ENCODE measurements around the gene GRIK2.

GRIK2 gene

GRCh38 chr6:101458336-101458735 is 64.8 kb downstream of the GRIK2 start:
- no peak for DNase-seq

DNA sequence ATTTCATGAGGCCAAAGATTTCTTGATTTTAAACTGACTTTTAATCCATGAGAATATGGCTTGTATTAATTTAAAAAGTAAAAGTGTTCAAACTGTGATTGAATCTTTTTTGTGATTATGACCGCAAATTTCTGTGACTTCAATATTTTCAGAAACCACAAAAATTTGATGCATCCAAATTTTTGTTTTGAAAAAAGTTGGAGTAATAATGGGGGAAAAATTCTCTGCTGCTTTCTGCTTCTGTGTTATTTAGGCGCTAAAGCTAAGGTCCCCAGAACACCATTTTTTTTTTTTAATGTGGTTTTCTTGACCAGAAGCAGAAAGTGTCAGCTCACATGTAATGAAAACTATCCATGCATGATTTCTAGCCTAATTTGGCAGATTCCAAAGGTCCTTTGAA is 65.3 kb downstream of the GRIK2 start:
- DNase-seq = no peak

GRCh38 chr6:101462576-101462975 is 69.1 kb downstream of the GRIK2 start:
- no peak for DNase-seq

- no peak for DNase-seq
Measured at GRCh38 chr6:101465863-101466262, 72.4 kb downstream of the GRIK2 start.

DNA sequence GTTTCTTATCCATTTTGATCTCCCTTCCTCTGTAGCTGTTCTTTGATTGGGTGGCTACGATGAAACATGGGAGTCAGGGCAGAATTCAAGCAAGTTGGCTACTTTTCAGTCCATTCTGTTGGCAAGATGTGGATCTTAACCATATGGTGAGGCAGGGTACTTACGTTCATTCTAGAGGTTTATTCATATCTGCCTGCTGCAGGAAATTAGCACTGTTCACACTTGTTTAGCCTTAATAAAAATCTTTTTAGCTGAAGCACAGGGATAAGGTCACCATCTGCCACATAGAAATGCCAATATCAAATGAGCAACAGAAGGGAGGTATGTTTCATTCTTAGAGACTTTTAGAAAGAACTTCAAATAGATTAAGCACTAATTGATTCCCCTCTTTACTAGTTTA is 83.9 kb downstream of the GRIK2 start:
- no peak for DNase-seq

DNA sequence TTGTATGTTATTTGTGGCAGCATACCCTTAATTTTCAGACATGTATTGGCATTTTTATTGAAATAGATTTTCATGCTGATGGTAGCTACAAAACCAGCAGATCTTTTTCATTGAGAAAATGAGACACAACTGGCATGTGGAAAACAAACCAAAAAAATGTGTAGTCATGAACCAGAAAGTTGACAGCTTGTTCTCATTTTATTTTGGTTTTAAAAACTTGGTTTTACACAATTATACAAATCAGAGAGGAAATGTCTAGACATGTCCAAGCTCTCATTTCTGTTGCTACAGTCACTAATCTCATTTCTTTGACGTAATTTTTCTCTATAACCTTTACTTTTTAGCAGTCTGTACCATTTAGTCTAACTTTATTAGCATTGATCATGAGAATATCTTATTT is 85.4 kb downstream of the GRIK2 start:
- no peak for DNase-seq

DNA sequence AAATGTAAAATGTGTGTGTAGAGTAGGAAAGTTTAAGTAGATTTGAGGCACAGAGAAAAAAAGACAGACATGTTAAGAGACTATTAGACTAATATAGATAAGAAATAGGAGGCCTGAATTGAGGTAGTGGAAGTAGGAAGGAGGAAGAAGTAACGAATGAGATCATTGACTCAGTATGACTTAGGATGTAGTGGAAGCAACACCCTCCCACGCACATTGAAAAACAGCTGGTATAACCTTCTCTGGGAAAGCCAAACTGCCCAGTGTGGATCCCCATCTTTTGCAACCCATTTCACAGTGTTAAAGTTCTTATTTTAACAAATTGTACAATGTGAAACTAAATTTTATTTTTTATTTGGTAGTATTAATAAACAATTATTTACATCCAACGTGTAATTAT is 89.1 kb downstream of the GRIK2 start:
- DNase-seq = no peak

DNA sequence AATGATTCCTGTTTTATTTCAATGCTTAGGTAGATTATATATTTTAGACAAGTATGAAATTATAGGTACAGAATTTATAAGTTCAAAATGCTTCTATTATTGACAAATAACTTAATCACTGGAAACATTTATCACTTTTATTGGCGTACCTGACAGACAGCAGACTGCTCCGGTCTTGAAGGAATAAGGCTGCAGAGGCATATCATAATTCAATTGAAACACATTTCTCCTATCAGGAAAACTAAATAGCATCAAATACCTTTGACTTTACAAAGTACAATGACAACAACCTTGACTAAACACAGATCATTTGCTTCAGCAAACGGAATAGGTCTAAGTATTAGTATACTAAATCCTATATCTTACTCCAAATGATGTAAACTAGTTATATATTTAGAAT is 91.3 kb downstream of the GRIK2 start:
- DNase-seq = no peak

- no peak for DNase-seq
Measured at GRCh38 chr6:101486124-101486523, 92.6 kb downstream of the GRIK2 start.

DNA sequence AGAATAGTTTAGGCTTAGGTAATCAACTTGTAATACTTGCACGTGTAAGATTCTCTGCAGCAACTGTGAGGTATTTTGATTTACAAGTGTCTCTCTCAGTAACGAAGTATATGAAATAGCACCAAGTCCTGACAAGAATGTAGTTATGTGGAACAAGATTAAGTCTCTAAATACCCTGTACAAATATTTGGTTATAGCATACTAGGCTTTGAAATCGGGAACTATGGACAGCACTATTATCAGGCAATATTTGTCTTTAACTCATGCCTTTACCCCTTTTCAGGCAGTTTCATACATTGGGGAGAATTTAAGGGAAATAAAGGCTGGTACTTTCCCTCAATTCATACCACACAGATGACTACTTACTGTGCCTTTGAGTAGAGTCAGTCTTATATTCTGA is 93.2 kb downstream of the GRIK2 start:
- no peak for DNase-seq

DNA sequence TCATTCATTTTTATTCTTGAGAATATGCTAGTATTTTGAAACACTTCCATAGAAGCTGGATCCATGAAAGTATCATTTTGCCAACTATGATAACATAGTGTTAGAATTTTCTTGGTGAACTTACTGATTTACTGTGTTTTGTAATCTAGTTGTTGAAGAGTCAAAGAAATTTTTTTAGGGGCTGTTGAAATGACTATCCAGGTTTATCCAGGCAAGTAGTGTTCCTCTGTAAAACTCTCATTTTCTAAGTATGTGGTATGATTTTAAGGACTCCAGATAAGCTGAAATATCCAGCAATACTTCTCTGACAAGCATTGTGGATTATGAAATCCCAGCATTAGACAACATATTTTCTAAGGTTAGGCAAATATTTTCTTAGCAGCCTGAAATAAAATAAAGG is 95.9 kb downstream of the GRIK2 start:
- no peak for DNase-seq

- no peak for DNase-seq
Measured at GRCh38 chr6:101490857-101491256, 97.3 kb downstream of the GRIK2 start.

DNA sequence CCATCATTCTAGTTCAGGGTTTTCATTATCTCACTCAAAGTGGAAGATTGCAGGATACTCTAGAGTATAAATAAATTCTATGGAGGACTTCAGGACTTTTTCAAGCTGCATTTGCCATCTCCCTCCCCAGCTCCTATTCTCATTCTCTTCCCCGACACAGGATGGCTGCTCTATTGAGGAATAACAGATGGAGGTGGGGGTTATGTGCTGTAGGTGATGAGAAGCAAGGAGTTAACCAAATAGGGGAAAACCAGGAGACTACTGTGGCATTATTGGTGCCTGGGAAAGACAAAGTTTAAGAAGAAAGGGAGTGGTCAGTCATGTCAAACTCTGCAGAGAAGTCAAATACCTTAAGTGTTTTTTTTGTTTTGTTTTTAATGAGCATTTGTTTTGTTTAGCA is 109.3 kb downstream of the GRIK2 start:
- no peak for DNase-seq

DNA sequence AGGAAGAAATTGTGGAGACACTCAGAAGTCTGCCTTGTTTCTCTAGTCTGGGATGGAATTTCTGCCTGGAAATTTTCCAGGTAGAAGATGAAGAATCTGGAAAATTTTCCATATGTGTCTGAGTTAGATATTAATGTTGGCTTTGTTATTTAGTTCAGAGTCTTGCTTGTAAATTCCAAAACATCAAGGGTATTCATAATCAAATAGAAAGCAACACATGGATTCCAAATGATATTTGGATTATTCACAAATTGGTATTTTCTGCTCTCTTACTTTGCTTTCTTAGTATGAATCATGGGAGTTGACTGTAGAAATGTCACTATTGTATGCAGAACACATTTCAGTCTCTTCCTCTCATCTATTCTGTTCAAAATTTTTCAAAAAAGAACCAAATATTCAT is 116.0 kb downstream of the GRIK2 start:
- no peak for DNase-seq

GRCh38 chr6:101513181-101513580 is 119.7 kb downstream of the GRIK2 start:
- DNase-seq = no peak

DNA sequence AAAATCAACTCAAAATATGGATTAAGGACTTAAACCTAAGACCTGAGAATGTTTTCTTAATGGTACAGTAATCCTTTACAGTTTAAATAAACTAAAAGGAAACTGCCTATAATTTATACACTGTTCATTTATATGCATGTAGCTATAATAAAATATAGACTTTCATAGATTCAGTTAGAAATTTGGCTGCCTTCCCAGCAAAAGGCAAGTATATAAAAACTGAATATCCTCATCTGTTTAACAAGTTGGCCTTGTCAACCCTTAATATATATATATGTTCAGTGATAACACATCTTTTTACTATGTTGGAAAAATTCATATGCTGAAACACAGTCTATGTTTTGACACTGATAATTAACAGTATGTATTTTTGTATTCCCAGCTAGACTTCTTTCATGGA is 123.1 kb downstream of the GRIK2 start:
- no peak for DNase-seq

DNA sequence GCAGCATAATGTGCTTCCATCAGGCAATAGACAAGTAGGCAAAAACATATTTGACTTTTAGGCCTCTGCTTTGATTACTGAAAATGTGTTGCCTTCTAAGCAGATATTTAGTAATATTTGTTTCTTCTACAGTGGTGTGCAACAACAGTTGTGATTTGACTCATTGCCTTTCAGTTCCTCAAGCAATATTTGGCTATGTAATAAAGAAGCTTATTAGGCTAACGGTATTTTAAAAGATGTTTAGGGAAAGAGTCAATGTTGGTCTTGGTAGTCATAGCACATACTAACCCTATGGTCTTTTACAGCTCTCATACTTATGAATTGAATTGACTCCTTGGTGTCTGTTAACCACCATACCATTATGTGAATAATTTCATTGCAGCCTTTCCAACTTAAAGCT is 124.1 kb downstream of the GRIK2 start:
- no peak for DNase-seq

GRCh38 chr6:101522254-101522653 is 128.7 kb downstream of the GRIK2 start:
- no peak for DNase-seq

GRCh38 chr6:101527467-101527866 is 134.0 kb downstream of the GRIK2 start:
- DNase-seq = no peak

DNA sequence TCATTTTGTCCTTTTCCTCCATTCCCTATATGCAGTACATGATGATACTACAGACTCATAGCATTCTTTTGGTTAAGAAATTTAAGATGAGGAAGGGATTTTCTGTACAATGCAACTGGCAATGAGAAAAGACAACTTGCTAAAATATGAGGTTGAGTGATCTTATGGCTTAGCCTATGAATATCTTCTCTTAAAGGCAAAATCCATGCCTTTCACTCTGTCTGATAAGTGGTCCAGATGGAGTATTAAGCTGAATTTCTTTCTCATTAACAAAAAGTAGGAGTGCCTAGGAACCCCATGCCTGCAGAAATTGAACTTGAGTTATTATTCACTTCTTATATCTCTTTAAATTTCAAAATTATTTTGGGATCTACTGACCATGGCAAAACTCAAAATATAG is 135.3 kb downstream of the GRIK2 start:
- no peak for DNase-seq

- no peak for DNase-seq
Measured at GRCh38 chr6:101531538-101531937, 138.0 kb downstream of the GRIK2 start.

DNA sequence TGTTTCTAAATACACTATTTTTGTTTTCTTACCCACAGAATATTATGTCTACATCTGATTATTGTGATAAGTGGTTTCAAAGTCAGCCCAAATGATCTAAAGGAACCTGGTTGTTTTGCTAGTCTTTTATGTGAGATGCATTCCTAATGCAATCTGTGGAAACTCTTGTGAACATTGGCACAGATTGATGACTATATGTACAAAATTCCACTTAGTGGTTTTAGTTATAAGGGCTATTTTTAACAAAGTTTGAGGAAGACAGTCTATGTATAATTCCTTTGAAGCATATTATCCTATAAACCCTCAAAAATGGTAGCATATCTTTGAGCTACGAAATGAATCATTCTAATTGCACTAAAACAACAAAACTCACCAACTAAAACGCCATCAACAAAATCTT is 140.9 kb downstream of the GRIK2 start:
- no peak for DNase-seq

DNA sequence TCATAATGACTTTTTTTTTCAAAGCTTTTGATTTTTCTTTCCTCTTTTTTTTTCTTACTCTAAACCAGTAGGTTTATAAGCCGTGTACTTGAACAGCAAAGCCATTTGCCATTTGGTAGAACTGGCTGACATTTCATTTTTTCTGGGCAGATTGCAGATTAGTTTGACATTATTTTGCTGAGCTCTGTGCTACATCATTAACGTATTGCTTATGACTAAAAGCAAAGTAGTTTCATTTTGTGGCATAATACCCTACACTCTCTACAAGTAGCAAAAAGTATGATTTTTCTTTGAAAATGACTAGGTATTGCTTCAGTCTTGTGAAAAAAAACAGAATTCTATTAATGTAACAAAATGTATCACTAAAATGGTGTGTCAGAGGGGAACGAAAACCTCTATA is 141.3 kb downstream of the GRIK2 start:
- no peak for DNase-seq

DNA sequence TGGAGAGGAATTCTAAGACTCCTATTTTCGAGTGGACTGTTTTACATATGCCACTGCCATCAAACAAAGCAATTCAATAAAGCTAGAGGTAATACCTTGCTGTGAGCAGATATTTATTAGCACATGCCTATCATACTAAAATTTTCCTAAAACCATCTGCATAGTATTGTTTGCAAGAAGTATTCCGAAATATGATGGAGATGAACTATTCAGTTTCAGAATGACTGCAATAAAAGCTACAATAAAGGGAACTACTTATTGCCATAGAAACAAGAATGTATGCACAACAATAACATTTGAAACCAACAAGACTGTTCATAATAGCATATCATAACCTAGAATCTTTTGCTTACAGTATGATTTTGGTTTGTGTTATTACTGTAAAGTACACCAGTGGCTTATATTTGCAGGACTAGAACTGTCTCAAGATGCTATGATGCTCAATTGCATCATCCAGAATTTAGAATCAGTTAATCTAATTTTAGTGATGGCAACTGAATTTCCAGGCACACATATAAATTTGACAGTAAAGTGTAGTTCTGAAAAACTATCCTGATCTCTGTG is 144.3 kb downstream of the GRIK2 start:
- DNase-seq = no peak

- no peak for DNase-seq
Measured at GRCh38 chr6:101539510-101540245, 146.2 kb downstream of the GRIK2 start.
